ENCODE data around the gene SNRPA.

DNA sequence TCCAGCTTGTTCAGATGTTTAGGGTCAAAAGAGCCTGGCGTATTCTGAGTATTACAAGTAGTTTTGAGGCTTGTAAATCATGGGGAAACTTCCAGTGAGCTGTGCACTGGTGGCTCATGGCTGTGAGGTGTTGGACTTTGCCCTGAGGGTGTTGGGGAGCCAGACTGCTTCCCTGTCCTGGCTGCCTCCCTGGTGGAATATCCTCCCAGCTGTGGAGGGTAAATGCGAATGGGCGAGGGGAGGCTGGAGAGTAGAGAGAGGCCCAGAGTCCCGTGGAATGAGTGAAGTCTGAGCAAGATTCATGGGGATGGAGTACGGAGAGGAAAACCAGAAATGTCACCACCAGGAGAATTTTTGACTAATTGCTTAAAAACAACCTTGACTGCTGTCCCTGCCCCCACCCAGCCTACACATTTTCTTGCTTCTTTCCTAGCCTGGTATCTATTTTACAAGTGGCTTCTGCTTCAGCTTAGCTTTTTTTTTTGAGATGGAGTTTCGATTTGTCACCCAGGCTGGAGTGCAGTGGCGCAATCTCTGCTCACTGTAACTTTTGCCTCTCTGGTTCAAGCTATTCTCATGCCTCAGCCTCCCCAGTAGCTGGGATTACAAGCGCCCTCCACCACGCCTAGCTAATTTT, 3.7 kb downstream of the SNRPA start:
- TF ChIP-seq EZH2 (IDR thresholded peaks at IDR 0.05; ENCODE audit: low read length), result no peak
- TF ChIP-seq, protein P1, sequence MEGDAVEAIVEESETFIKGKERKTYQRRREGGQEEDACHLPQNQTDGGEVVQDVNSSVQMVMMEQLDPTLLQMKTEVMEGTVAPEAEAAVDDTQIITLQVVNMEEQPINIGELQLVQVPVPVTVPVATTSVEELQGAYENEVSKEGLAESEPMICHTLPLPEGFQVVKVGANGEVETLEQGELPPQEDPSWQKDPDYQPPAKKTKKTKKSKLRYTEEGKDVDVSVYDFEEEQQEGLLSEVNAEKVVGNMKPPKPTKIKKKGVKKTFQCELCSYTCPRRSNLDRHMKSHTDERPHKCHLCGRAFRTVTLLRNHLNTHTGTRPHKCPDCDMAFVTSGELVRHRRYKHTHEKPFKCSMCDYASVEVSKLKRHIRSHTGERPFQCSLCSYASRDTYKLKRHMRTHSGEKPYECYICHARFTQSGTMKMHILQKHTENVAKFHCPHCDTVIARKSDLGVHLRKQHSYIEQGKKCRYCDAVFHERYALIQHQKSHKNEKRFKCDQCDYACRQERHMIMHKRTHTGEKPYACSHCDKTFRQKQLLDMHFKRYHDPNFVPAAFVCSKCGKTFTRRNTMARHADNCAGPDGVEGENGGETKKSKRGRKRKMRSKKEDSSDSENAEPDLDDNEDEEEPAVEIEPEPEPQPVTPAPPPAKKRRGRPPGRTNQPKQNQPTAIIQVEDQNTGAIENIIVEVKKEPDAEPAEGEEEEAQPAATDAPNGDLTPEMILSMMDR (optimal IDR thresholded peaks at IDR 0.05 in 1 of 3, IDR thresholded peaks at IDR 0.05 in 1 of 3, conservative IDR thresholded peaks at IDR 0.05 in 1 of 3; ENCODE audit: extremely low read depth in 1 of 3, insufficient read depth in 2 of 3, low read length in 3 of 3), result no peak

All from keratinocyte (primary cell).